Body of pancreas (tissue), 4 donors: Measurements from ENCODE around the gene GID8. TPM values are rescaled to one million over a fixed set of nuclear protein-coding genes. Genes with fewer than 3 reads are reported as not detected.

Experiments used
- ATAC-seq: fragments of 150-250 bp; one replicate; pipeline ENCODE4 v1.9.1; 2016
- DNase-seq, 4 donors: peaks; one replicate each; pipeline ENCODE4 v3.0.0-alpha.2; 2019
- H3K27ac ChIP-seq, 4 donors: fragments of 200-600 bp; sonication (generic); 1 replicate in 3 of 4; 2 replicates in 1 of 4; pipeline versions ENCODE4 v1.5.1 to v1.6.1; 2016 to 2019; ENCODE audit warnings: mild to moderate bottlenecking in 1 of 4, mixed read lengths in 1 of 4, moderate library complexity in 1 of 4
- H3K27me3 ChIP-seq, 2 donors: fragments of 200-600 bp; sonication (generic); one replicate each; pipeline ENCODE4 v1.6.0; 2016; ENCODE audit warnings: mild to moderate bottlenecking in 1 of 2
- H3K36me3 ChIP-seq, 2 donors: fragments of 200-600 bp; sonication (generic); replicated peaks in 1 of 2; 2 replicates each; pipeline ENCODE4 v1.5.1; 2016; ENCODE audit warnings: low read depth in 2 of 2; ENCODE audit not compliant: insufficient read depth in 1 of 2
- H3K4me1 ChIP-seq: fragments of 200-600 bp; sonication (generic); one replicate; pipeline ENCODE4 v1.6.0; 2016
- H3K4me3 ChIP-seq, 2 donors: fragments of 200-600 bp; sonication (generic); 1 replicate in 1 of 2; 2 replicates in 1 of 2; pipeline ENCODE4 v1.5.1; 2016 to 2019
- H3K9me3 ChIP-seq, 3 donors: fragments of 200-600 bp; sonication (generic); 1 replicate in 2 of 3; 2 replicates in 1 of 3; pipeline ENCODE4 v1.5.1; 2016
- POLR2A ChIP-seq, 3 donors: fragments of 450-650 bp; IDR thresholded peaks; one replicate each; pipeline ENCODE4 v1.6.1; 2016; ENCODE audit warnings: antibody characterized with exemption in 3 of 3, mild to moderate bottlenecking in 2 of 3
- WGBS, 2 donors: methylation state at CpG; one replicate each; pipeline ENCODE4 v1.1.5; 2017; 5-methylcytosine and 5-hydroxymethylcytosine counted together
- intact Hi-C: fragments of 100-400 bp; cut with DNase I; formaldehyde crosslinking; loops from one replicate; pipeline ENCODE4 v1.15.1; 2023
- total RNA-seq, 2 donors: library from RNA; depleted of rRNA; stranded (reverse); fragments of >200 nt; gene quantifications; one replicate each; pipeline ENCODE4 v1.1.0, GENCODE V29; 2016
- TF ChIP-seq, protein P1 (sequence below), 7 experiments: fragments of 450-650 bp in 4 of 7; fragments of 200-600 bp in 3 of 7; sonication (generic) in 3 of 7; IDR thresholded peaks; one replicate each; pipeline ENCODE4 v1.5.1; 2016 to 2019; ENCODE audit warnings: antibody characterized with exemption in 7 of 7

Gene GID8
- total RNA-seq, 2 donors from 2014 or later: 26.2 to 29.7 TPM

- no peak overlapping the region for H3K27ac ChIP-seq
- H3K4me3 ChIP-seq: no peak overlapping the region
- 25 to 33% methylated on average over 13 to 20 of the region's 20 CpGs for whole genome bisulfite sequencing, 2 donors
- DNase-seq (no peak), ATAC-seq (no peak)
- TF ChIP-seq, protein P1, sequence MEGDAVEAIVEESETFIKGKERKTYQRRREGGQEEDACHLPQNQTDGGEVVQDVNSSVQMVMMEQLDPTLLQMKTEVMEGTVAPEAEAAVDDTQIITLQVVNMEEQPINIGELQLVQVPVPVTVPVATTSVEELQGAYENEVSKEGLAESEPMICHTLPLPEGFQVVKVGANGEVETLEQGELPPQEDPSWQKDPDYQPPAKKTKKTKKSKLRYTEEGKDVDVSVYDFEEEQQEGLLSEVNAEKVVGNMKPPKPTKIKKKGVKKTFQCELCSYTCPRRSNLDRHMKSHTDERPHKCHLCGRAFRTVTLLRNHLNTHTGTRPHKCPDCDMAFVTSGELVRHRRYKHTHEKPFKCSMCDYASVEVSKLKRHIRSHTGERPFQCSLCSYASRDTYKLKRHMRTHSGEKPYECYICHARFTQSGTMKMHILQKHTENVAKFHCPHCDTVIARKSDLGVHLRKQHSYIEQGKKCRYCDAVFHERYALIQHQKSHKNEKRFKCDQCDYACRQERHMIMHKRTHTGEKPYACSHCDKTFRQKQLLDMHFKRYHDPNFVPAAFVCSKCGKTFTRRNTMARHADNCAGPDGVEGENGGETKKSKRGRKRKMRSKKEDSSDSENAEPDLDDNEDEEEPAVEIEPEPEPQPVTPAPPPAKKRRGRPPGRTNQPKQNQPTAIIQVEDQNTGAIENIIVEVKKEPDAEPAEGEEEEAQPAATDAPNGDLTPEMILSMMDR (IDR thresholded peaks at IDR 0.05): no peak
- TF ChIP-seq POLR2A (IDR thresholded peaks at IDR 0.05): no peak
- H3K4me1 ChIP-seq: no peaks in the 10 kb centered on the region
- no peaks in the 10 kb centered on the region for H3K36me3 ChIP-seq
- intact Hi-C loops: no loop called here
- H3K27me3 ChIP-seq: no peaks in the 10 kb centered on the region
- no peaks in the 10 kb centered on the region for H3K9me3 ChIP-seq
Observed at GRCh38 chr20:62997417-62998035, 59.6 kb downstream of the GID8 start.

Other genes with a start within 250 kb of the GID8 start
- not detected for gene NTSR1, start 229.3 kb upstream of the GID8 start, total RNA-seq
- gene MRGBP, start 141.7 kb upstream of the GID8 start, total RNA-seq: 10 to 100 TPM in 1 of 2 donors, 1 to 10 TPM in 1; 7.0 to 10.2 TPM
- gene OGFR, start 133.3 kb upstream of the GID8 start, total RNA-seq: 10 to 100 TPM; 46.4 to 47.8 TPM
- 10 to 100 TPM; 25.2 to 69.5 TPM for gene COL9A3, start 121.1 kb upstream of the GID8 start, total RNA-seq
- 1 to 10 TPM; 2.0 to 7.5 TPM for gene TCFL5, start 76.3 kb upstream of the GID8 start, total RNA-seq
- 10 to 100 TPM; 38.4 to 51.7 TPM for gene DIDO1, start 11.6 kb upstream of the GID8 start, total RNA-seq
- gene SLC17A9, start 14.6 kb downstream of the GID8 start, total RNA-seq: 1 to 10 TPM in 1 of 2 donors, under 1 TPM in 1; 0.78 to 4.9 TPM
- gene BHLHE23, start 68.8 kb downstream of the GID8 start, total RNA-seq: not detected